ENCODE measurements around the gene ANKRD35.
A peak's percentile ranks its signal among the peaks of the same experiment; 100 is the strongest.

Gene ANKRD35

GRCh38 chr1:145886816-145887215 is 1.1 kb upstream of the ANKRD35 start:
- no peak for TF ChIP-seq SPI1 (IDR thresholded peaks at IDR 0.05; ENCODE audit: low read depth, low read length)
- TF ChIP-seq PAX5 (IDR thresholded peaks at IDR 0.05; ENCODE audit: insufficient read depth, low read length, severe bottlenecking), result no peak
- no peak for TF ChIP-seq POLR2A (IDR thresholded peaks at IDR 0.05; ENCODE audit: low read depth, low read length)
- no peak for TF ChIP-seq TAF1 (IDR thresholded peaks at IDR 0.05; ENCODE audit: low read depth, low read length)
- FAIRE-seq (no peak), DNase-seq (ENCODE audit: insufficient read length, low spot score) (no peak)

DNA sequence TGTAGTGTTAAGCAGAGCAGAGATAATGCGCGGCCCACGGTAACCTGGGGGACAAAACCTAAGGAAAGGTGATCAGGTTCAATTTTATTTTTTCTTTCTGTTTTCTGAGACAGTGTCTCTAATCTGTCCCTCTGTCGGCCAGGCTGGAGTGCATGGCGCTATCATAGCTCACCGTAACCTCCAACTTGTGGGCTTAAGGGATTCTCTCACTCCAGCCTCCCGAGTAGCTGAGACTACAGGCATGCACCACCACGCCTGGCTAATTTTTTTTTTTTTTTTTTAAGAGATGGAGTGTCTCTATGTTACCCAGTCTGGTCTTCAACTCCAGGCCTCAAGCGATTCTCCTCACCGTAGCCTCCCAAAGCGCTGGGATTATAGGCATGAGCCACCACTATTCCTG is 724 bp upstream of the ANKRD35 start:
- DNase-seq (ENCODE audit: insufficient read length, low spot score), result no peak
- no peak for FAIRE-seq
- TF ChIP-seq PAX5 (IDR thresholded peaks at IDR 0.05; ENCODE audit: insufficient read depth, low read length, severe bottlenecking) (no peak), TAF1 (IDR thresholded peaks at IDR 0.05; ENCODE audit: low read depth, low read length) (no peak), POLR2A (IDR thresholded peaks at IDR 0.05; ENCODE audit: low read depth, low read length) (no peak), SPI1 (IDR thresholded peaks at IDR 0.05; ENCODE audit: low read depth, low read length) (no peak), POU2F2 (IDR thresholded peaks at IDR 0.05; ENCODE audit: low read depth, low read length) (no peak), POLR2AphosphoS5 (IDR thresholded peaks at IDR 0.05; ENCODE audit: low read depth, low read length) (no peak)

DNA sequence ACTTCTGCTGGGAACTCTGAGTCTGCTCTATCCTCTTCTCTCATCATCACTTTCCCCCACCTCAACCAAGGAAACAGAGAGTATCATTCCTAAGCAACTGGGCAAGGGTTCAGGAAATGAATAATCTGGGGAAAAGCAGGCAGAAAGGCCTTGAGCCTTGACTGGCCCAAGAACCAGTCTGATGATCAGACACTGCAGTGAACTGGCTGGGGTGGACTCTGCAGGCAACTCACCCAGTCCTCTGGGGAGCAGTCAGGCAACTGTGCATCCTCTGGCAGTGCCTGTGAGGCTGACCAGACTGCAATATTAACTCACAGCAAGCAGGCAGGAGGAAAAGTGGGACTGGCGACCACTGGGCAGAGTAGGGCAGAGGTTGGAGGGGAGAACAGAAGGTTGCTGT is 991 bp downstream of the ANKRD35 start:
- FAIRE-seq, result no peak
- DNase-seq (ENCODE audit: insufficient read length, low spot score), result no peak
- TF ChIP-seq POLR2A (IDR thresholded peaks at IDR 0.05; ENCODE audit: low read depth, low read length) (no peak), SPI1 (IDR thresholded peaks at IDR 0.05; ENCODE audit: low read depth, low read length) (no peak), TAF1 (IDR thresholded peaks at IDR 0.05; ENCODE audit: low read depth, low read length) (no peak), POU2F2 (IDR thresholded peaks at IDR 0.05; ENCODE audit: low read depth, low read length) (no peak), PAX5 (IDR thresholded peaks at IDR 0.05; ENCODE audit: insufficient read depth, low read length, severe bottlenecking) (no peak), POLR2AphosphoS5 (IDR thresholded peaks at IDR 0.05; ENCODE audit: low read depth, low read length) (no peak)

DNA sequence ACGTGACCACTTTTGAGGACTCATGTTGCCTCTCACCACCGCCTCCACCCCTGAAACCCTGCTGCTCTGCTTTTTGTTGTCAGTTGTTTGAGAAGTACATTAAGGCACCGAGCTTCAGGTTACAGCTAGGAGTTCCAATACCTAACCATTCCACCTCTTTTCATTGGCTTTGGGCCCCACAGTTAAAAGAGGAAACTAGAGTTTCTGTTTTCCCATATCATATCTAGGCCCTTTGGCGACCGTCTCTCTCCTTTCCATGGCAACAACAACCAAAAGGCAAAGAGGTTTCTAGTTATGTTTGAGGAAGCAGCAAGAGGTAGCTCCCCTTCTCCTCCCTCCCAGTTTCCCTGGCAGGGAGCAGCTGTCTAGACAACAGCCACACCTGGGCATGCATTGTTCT is 5.9 kb downstream of the ANKRD35 start:
- FAIRE-seq, result no peak
- TF ChIP-seq POLR2A (IDR thresholded peaks at IDR 0.05; ENCODE audit: low read depth, low read length) (no peak), SPI1 (IDR thresholded peaks at IDR 0.05; ENCODE audit: low read depth, low read length) (no peak)

DNA sequence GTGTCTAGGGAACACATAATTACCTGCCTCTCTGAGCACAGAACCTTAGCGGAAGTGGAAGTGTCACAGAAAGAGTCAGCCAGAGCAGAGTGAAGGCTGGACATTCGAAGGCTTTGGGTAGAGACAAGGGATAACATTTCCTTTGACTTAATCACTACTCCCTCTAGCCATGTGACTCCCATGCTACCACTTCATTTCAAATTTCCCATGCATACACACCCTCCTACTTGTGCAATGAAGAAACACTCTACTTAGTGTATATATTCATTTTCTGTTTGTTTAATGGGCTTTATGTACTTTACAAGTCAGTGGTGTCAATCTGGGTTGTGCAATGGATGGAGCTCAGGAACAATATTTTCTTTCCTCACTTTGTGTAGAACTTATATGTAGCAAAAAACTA is 6.9 kb downstream of the ANKRD35 start:
- FAIRE-seq (no peak), DNase-seq (ENCODE audit: insufficient read length, low spot score) (no peak)
- no peak for TF ChIP-seq POLR2AphosphoS5 (IDR thresholded peaks at IDR 0.05; ENCODE audit: low read depth, low read length)
- TF ChIP-seq SPI1 (IDR thresholded peaks at IDR 0.05; ENCODE audit: low read depth, low read length), result no peak
- no peak for TF ChIP-seq POLR2A (IDR thresholded peaks at IDR 0.05; ENCODE audit: low read depth, low read length)
- no peak for TF ChIP-seq POU2F2 (IDR thresholded peaks at IDR 0.05; ENCODE audit: low read depth, low read length)
- no peak for TF ChIP-seq PAX5 (IDR thresholded peaks at IDR 0.05; ENCODE audit: insufficient read depth, low read length, severe bottlenecking)
- no peak for TF ChIP-seq TAF1 (IDR thresholded peaks at IDR 0.05; ENCODE audit: low read depth, low read length)

More for the DNA sequence above, 5.9 kb downstream of the ANKRD35 start:
- no peak for DNase-seq (ENCODE audit: insufficient read length, low spot score)

DNA sequence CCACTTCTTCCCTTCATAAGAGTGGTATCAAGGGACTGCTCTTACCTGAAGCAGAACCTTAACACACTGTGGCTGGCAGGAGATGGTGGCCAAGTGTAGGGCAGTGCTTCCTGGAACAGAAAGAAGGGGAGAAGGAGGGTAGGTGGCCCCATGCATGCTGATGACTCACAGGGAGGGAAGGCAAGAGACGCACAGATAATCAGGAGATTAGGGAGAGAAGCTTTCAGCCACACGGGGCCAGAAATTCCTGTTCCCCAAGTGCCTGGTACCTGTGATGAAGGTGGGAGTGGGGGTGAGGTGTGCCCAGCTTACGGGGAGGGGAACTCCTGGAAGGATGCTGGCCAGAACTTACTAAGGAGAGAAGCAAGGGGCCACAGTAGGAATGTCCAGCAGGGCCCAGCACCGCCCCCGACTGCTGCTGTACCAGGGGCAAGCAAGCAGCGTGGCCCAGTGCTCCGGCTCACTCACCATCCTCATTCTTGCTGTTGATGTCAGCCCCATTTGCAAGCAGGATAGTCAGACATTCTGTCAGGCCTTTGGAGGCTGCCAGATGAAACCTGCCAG is 7.7 kb downstream of the ANKRD35 start:
- DNase-seq (ENCODE audit: insufficient read length, low spot score) (no peak), FAIRE-seq (no peak)
- TF ChIP-seq POLR2AphosphoS5 (IDR thresholded peaks at IDR 0.05; ENCODE audit: low read depth, low read length) (no peak), TAF1 (IDR thresholded peaks at IDR 0.05; ENCODE audit: low read depth, low read length) (no peak), SPI1 (IDR thresholded peaks at IDR 0.05; ENCODE audit: low read depth, low read length) (no peak), POLR2A (IDR thresholded peaks at IDR 0.05; ENCODE audit: low read depth, low read length) (no peak), POU2F2 (IDR thresholded peaks at IDR 0.05; ENCODE audit: low read depth, low read length) (no peak), PAX5 (IDR thresholded peaks at IDR 0.05; ENCODE audit: insufficient read depth, low read length, severe bottlenecking) (no peak)

- FAIRE-seq (no peak), DNase-seq (ENCODE audit: insufficient read length, low spot score) (no peak)
- no peak for TF ChIP-seq TAF1 (IDR thresholded peaks at IDR 0.05; ENCODE audit: low read depth, low read length)
- no peak for TF ChIP-seq POLR2A (IDR thresholded peaks at IDR 0.05; ENCODE audit: low read depth, low read length)
- no peak for TF ChIP-seq SPI1 (IDR thresholded peaks at IDR 0.05; ENCODE audit: low read depth, low read length)
- TF ChIP-seq POLR2AphosphoS5 (IDR thresholded peaks at IDR 0.05; ENCODE audit: low read depth, low read length), result no peak
- TF ChIP-seq POU2F2 (IDR thresholded peaks at IDR 0.05; ENCODE audit: low read depth, low read length), result no peak
- TF ChIP-seq PAX5 (IDR thresholded peaks at IDR 0.05; ENCODE audit: insufficient read depth, low read length, severe bottlenecking), result no peak
Measured at GRCh38 chr1:145874646-145875045, 11.0 kb downstream of the ANKRD35 start.

DNA sequence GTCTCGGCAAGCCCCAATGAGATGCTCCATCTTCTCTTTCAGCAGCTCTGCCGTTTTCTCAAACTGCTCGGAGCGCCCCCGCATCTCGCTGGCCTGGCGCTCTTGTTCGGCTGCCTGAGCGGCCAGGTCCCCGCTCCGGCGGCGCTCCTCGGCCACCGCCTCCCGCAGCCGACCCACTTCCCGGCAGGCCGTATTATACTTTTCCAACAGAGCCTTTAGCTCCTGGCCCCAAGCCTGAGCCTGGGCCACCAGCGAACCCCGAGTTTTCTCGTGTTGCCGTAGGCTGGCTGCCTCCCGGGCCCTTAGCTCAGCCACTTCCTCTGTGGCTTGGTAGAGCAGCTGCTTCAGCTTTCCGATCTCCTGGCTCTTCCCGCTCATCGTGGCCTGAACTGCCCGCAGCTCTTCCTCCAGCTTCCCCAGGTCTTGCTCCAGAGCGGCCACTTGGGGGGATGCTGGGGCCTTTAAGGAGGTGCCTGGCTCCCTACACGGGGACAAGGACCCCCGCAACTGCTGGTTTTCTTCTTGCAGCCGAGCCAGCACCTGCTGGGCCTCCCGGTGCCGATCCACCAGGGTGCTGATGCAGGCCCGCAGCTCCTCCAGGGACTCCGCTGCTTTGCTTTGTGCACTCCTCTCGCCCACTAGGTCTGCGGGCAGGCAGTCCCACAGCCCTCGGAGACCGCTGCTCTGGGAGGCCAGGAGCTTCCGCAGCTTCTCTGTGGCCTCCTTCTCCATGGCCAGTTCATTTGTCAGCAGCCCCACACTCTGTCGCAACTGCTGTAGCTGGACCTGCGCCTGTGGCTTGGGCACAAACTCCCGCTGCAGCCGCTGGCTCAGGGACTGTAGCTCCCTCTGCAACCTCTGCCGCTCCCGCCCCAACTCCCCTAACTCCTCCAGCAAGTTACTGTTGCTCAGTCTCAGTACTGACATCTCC is 13.4 kb downstream of the ANKRD35 start:
- peak; percentile 9 for FAIRE-seq
- TF ChIP-seq POLR2AphosphoS5 (IDR thresholded peaks at IDR 0.05; ENCODE audit: low read depth, low read length) (no peak), POLR2A (IDR thresholded peaks at IDR 0.05; ENCODE audit: low read depth, low read length) (no peak), SPI1 (IDR thresholded peaks at IDR 0.05; ENCODE audit: low read depth, low read length) (peak; percentile 49; the same call in 1 of the 2 replicates), POU2F2 (IDR thresholded peaks at IDR 0.05; ENCODE audit: low read depth, low read length) (no peak)
- DNase-seq (ENCODE audit: insufficient read length, low spot score), result peak; percentile 41

DNA sequence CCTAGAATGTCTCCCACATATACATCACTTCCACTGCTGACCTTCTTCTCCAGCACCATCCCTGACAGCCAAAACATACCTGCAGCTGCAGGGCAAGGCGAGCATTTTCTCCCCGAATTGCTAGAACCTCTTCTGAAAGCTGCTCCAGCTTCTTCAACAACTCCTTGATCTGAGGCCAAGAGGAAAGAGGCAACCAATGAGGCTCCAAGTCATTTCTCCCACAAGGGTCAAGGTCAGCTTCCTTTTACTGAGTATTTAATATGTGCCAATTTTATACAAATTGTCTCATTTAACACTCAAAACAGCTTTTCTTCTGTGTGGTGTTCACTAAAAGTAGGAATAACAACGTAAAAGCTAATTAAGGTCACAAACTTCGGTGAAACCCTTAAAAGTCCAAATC is 17.4 kb downstream of the ANKRD35 start:
- TF ChIP-seq SPI1 (IDR thresholded peaks at IDR 0.05; ENCODE audit: low read depth, low read length) (no peak), POU2F2 (IDR thresholded peaks at IDR 0.05; ENCODE audit: low read depth, low read length) (no peak), POLR2A (IDR thresholded peaks at IDR 0.05; ENCODE audit: low read depth, low read length) (no peak), POLR2AphosphoS5 (IDR thresholded peaks at IDR 0.05; ENCODE audit: low read depth, low read length) (no peak), PAX5 (IDR thresholded peaks at IDR 0.05; ENCODE audit: insufficient read depth, low read length, severe bottlenecking) (no peak)
- DNase-seq (ENCODE audit: insufficient read length, low spot score), result no peak
- FAIRE-seq, result no peak
